ENCODE data around the gene ABI2.

DNA sequence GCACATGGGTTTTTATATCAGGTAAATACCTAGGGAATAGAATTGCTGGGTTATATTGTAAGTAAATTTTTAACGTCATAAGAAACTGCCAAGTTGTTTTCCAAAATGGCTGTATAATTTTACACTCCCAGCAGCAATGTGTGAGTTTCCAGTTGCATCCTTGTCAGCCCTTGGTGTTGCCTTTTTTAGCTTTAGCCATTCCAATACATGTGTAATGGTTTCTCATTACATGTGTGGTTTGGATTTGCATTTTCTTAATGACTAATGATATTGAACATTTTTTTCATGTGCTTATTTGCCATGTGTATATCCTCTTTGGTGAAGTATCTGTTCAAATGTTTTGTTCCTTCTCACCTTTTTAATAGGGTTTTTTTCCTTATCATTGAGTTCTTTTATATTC lies 70.8 kb downstream of the ABI2 start:
- TF ChIP-seq, protein P1, sequence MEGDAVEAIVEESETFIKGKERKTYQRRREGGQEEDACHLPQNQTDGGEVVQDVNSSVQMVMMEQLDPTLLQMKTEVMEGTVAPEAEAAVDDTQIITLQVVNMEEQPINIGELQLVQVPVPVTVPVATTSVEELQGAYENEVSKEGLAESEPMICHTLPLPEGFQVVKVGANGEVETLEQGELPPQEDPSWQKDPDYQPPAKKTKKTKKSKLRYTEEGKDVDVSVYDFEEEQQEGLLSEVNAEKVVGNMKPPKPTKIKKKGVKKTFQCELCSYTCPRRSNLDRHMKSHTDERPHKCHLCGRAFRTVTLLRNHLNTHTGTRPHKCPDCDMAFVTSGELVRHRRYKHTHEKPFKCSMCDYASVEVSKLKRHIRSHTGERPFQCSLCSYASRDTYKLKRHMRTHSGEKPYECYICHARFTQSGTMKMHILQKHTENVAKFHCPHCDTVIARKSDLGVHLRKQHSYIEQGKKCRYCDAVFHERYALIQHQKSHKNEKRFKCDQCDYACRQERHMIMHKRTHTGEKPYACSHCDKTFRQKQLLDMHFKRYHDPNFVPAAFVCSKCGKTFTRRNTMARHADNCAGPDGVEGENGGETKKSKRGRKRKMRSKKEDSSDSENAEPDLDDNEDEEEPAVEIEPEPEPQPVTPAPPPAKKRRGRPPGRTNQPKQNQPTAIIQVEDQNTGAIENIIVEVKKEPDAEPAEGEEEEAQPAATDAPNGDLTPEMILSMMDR (conservative IDR thresholded peaks at IDR 0.05; ENCODE audit: low read depth, low read length) = no peak
- no peak for TF ChIP-seq EZH2 (IDR thresholded peaks at IDR 0.05; ENCODE audit: low read length, unreplicated experiment)

Data from PC-3 (cell line).